IMR-90 (cell line): ENCODE measurements around the gene FNDC11. TPM values are rescaled to one million over a fixed set of nuclear protein-coding genes. Genes with fewer than 3 reads are reported as not detected.

ENCODE experiments used
- ATAC-seq: fragments of 200-7000 bp; cut with Tn5 transposase; 2 replicates; pipeline ENCODE4 v1.9.1; 2020; ENCODE audit warnings: low read depth, mild to moderate bottlenecking, moderate library complexity
- BruUV-seq: library from RNA; stranded (reverse); fragments of 400-500 nt; replicated peaks from 2 replicates; lab custom pipeline; 2021; lab: Mats Ljungman, UMichigan
- CTCF ChIA-PET: fragments of 300-600 bp; formaldehyde crosslinking; extraction: SDS; loops from one replicate; lab custom pipeline; 2021; ENCODE audit warnings: antibody characterized with exemption; lab: Yijun Ruan, JAX
- POLR2A ChIA-PET: fragments of 300-600 bp; sonication (Branson Sonifier 250); formaldehyde crosslinking; loops from one replicate; lab custom pipeline; 2022; ENCODE audit warnings: antibody characterized with exemption; ENCODE audit not compliant: unreplicated experiment; lab: Charles Lee
- DNase-seq: peaks from one replicate; pipeline ENCODE4 v3.0.0; 2013
- H2AFZ ChIP-seq: replicated peaks from 2 replicates; pipeline ENCODE3; 2013; ENCODE audit warnings: low read length, mild to moderate bottlenecking; ENCODE audit not compliant: poor library complexity
- H2AK5ac ChIP-seq: 2 replicates; pipeline ENCODE4 v1.6.1; 2013; ENCODE audit warnings: low read depth, low read length, inconsistent platforms
- H2AK9ac ChIP-seq: replicated peaks from 2 replicates; pipeline ENCODE3; 2013; ENCODE audit warnings: mild to moderate bottlenecking, low read depth, low read length, moderate library complexity; ENCODE audit not compliant: poor library complexity
- H2BK120ac ChIP-seq: 2 replicates; pipeline ENCODE4 v1.6.1; 2013; ENCODE audit warnings: low read depth, low read length, inconsistent platforms
- H2BK15ac ChIP-seq: 3 replicates; pipeline ENCODE4 v1.6.1; 2013; ENCODE audit warnings: low read depth, low read length, inconsistent platforms
- H2BK20ac ChIP-seq: 2 replicates; pipeline ENCODE4 v1.6.1; 2013; ENCODE audit warnings: low read depth, mild to moderate bottlenecking, inconsistent platforms, low read length, moderate library complexity
- H2BK5ac ChIP-seq: 2 replicates; pipeline ENCODE4 v1.6.1; 2013; ENCODE audit warnings: mild to moderate bottlenecking, low read depth, low read length, inconsistent platforms; ENCODE audit not compliant: poor library complexity, severe bottlenecking
- H3K14ac ChIP-seq: replicated peaks from 2 replicates; pipeline ENCODE4 v1.6.1; 2013; ENCODE audit warnings: low read depth, low read length, inconsistent platforms
- H3K18ac ChIP-seq: 2 replicates; pipeline ENCODE4 v1.6.1; 2013; ENCODE audit warnings: low read depth, low read length, control low read depth
- H3K23ac ChIP-seq: 2 replicates; pipeline ENCODE4 v1.6.1; 2013; ENCODE audit warnings: low read depth, low read length, inconsistent platforms
- H3K27ac ChIP-seq: 2 replicates; pipeline ENCODE4 v1.5.1; 2013; ENCODE audit warnings: mild to moderate bottlenecking, control low read depth, low read length; ENCODE audit not compliant: insufficient read depth
- H3K27me3 ChIP-seq: 2 replicates; pipeline ENCODE4 v1.6.1; 2013; ENCODE audit warnings: low read length; ENCODE audit not compliant: control insufficient read depth, insufficient read depth
- H3K36me3 ChIP-seq: 2 replicates; pipeline ENCODE4 v1.6.1; 2013; ENCODE audit warnings: low read length, mixed read lengths; ENCODE audit not compliant: control insufficient read depth, insufficient read depth
- H3K4ac ChIP-seq: 2 replicates; pipeline ENCODE4 v1.6.1; 2013; ENCODE audit warnings: low read depth, low read length, inconsistent platforms
- H3K4me1 ChIP-seq: 2 replicates; pipeline ENCODE4 v1.6.1; 2013; ENCODE audit warnings: low read length, mixed read lengths; ENCODE audit not compliant: control insufficient read depth, insufficient read depth
- H3K4me2 ChIP-seq: 2 replicates; pipeline ENCODE4 v1.6.1; 2013; ENCODE audit warnings: low read depth, mild to moderate bottlenecking, control low read depth, low read length, moderate library complexity
- H3K4me3 ChIP-seq: 2 replicates; pipeline ENCODE4 v1.5.1; 2013; ENCODE audit warnings: low read depth, mild to moderate bottlenecking, control low read depth, low read length, moderate library complexity; ENCODE audit not compliant: insufficient read depth
- H3K56ac ChIP-seq: 2 replicates; pipeline ENCODE4 v1.6.1; 2013; ENCODE audit warnings: low read length, inconsistent platforms; ENCODE audit not compliant: insufficient read depth; ENCODE audit errors: extremely low read depth
- H3K79me1 ChIP-seq, 2 experiments: 2 replicates each; pipeline ENCODE4 v1.6.1; 2013; ENCODE audit warnings: low read length in 2 of 2, inconsistent platforms in 1 of 2, low read depth in 1 of 2
- H3K9ac ChIP-seq: 2 replicates; pipeline ENCODE4 v1.6.1; 2013; ENCODE audit warnings: low read depth, low read length, control low read depth
- H3K9me1 ChIP-seq: 2 replicates; pipeline ENCODE4 v1.6.1; 2013; ENCODE audit warnings: low read length, inconsistent platforms; ENCODE audit not compliant: insufficient read depth
- H3K9me3 ChIP-seq: 2 replicates; pipeline ENCODE4 v1.6.1; 2013; ENCODE audit warnings: low read length; ENCODE audit not compliant: control insufficient read depth, insufficient read depth
- H4K20me1 ChIP-seq: 2 replicates; pipeline ENCODE4 v1.6.1; 2013; ENCODE audit warnings: low read length, inconsistent platforms; ENCODE audit not compliant: insufficient read depth
- H4K5ac ChIP-seq: 2 replicates; pipeline ENCODE4 v1.6.1; 2013; ENCODE audit warnings: mild to moderate bottlenecking, low read depth, low read length, control low read depth
- H4K8ac ChIP-seq, 2 experiments: 2 replicates each; pipeline ENCODE4 v1.6.1; 2013; ENCODE audit warnings: low read depth in 2 of 2, low read length in 2 of 2, control low read depth in 1 of 2, inconsistent platforms in 1 of 2
- H4K91ac ChIP-seq: 2 replicates; pipeline ENCODE4 v1.6.1; 2013; ENCODE audit warnings: low read depth, low read length, inconsistent platforms; ENCODE audit not compliant: insufficient read depth
- BHLHE40 ChIP-seq: fragments of 150-350 bp; IDR thresholded peaks from 2 replicates; pipeline ENCODE4 v1.6.1; 2016; ENCODE audit warnings: mild to moderate bottlenecking, low read depth, low read length
- CEBPB ChIP-seq: IDR thresholded peaks from 2 replicates; pipeline ENCODE4 v1.6.1; 2012; ENCODE audit warnings: low read depth, low read length, improper control_type of control experiment
- CHD1 ChIP-seq: IDR thresholded peaks from 2 replicates; pipeline ENCODE4 v1.6.1; 2012; ENCODE audit warnings: low read depth, low read length, improper control_type of control experiment
- ELK1 ChIP-seq: fragments of 150-350 bp; IDR thresholded peaks from 2 replicates; pipeline ENCODE4 v1.6.1; 2016; ENCODE audit warnings: low read depth, mild to moderate bottlenecking, low read length, moderate library complexity, borderline replicate concordance
- FOS ChIP-seq: fragments of 150-350 bp; IDR thresholded peaks from 2 replicates; pipeline ENCODE4 v1.6.1; 2016; ENCODE audit warnings: low read depth, low read length
- MAFK ChIP-seq: IDR thresholded peaks from 2 replicates; pipeline ENCODE4 v1.6.1; 2012; ENCODE audit warnings: low read depth, low read length, improper control_type of control experiment
- MAZ ChIP-seq: IDR thresholded peaks from 2 replicates; pipeline ENCODE4 v1.6.1; 2012; ENCODE audit warnings: low read depth, mild to moderate bottlenecking, low read length, improper control_type of control experiment, moderate library complexity, borderline replicate concordance
- MXI1 ChIP-seq: IDR thresholded peaks from 2 replicates; pipeline ENCODE4 v1.6.1; 2012; ENCODE audit warnings: low read depth, mild to moderate bottlenecking, low read length, moderate library complexity, borderline replicate concordance
- NFE2L2 ChIP-seq: fragments of 150-350 bp; IDR thresholded peaks from 2 replicates; pipeline ENCODE4 v1.6.1; 2016; ENCODE audit warnings: low read depth, mild to moderate bottlenecking, low read length
- POLR2A ChIP-seq: IDR thresholded peaks from 2 replicates; pipeline ENCODE4 v1.6.1; 2012; ENCODE audit warnings: mild to moderate bottlenecking, low read depth, low read length
- RAD21 ChIP-seq: IDR thresholded peaks from 2 replicates; pipeline ENCODE4 v1.6.1; 2012; ENCODE audit warnings: low read length, improper control_type of control experiment
- RCOR1 ChIP-seq: IDR thresholded peaks from 2 replicates; pipeline ENCODE4 v1.6.1; 2012; ENCODE audit warnings: mild to moderate bottlenecking, low read length, improper control_type of control experiment; ENCODE audit not compliant: insufficient replicate concordance
- RFX5 ChIP-seq: IDR thresholded peaks from 2 replicates; pipeline ENCODE4 v1.8.0; 2012; ENCODE audit warnings: low read depth, mild to moderate bottlenecking, low read length, moderate library complexity
- SMC3 ChIP-seq: fragments of 150-350 bp; IDR thresholded peaks from 2 replicates; pipeline ENCODE4 v1.6.1; 2016; ENCODE audit warnings: low read depth, mild to moderate bottlenecking, antibody characterized with exemption, low read length, moderate library complexity
- WGBS, 2 experiments: methylation state at CpG; one replicate each; pipeline versions ENCODE4 v1.1.5 to v1.1.7; 2013; ENCODE audit warnings: missing lambda C conversion rate in 2 of 2; ENCODE audit not compliant: insufficient read length in 1 of 2; ENCODE audit errors: extremely low coverage in 2 of 2; 5-methylcytosine and 5-hydroxymethylcytosine counted together
- dilution Hi-C: fragments of 300-500 bp; cut with HindIII; formaldehyde crosslinking; loops from one replicate; pipeline ENCODE4 v1.14.3; 2018; ENCODE audit warnings: low sequenced_read_pairs; ENCODE audit not compliant: unreplicated experiment
- in situ Hi-C: fragments of 300-500 bp; cut with MboI; formaldehyde crosslinking; loops from 3 replicates; pipeline ENCODE4 v1.14.3; 2019; ENCODE audit warnings: low sequenced_read_pairs, inconsistent platforms, mixed read lengths
- intact Hi-C: fragments of 100-400 bp; cut with micrococcal nuclease; formaldehyde crosslinking; loops from 2 replicates; pipeline ENCODE4 v1.10.0; 2022
- polyA plus RNA-seq, 3 experiments: library from polyadenylated mRNA; depleted of rRNA; stranded (reverse); fragments of >200 nt; gene quantifications; 2 replicates each; pipeline ENCODE4 v1.2.3, GENCODE V29; 2012; ENCODE audit warnings: low replicate concordance in 1 of 3
- total RNA-seq: library from RNA; depleted of rRNA; stranded (reverse); fragments of >200 nt; gene quantifications from 2 replicates; pipeline ENCODE4 v1.2.3, GENCODE V29; 2012
- TF ChIP-seq, protein P1 (sequence below): conservative IDR thresholded peaks from 2 replicates; pipeline ENCODE4 v1.5.1; 2012; ENCODE audit warnings: mild to moderate bottlenecking, low read depth, low read length, improper control_type of control experiment

Gene FNDC11
- total and polyA plus RNA-seq, 2 of the 4 experiments (the other 2 are of a cell fraction) = 0.36 to 1.0 TPM

DNA sequence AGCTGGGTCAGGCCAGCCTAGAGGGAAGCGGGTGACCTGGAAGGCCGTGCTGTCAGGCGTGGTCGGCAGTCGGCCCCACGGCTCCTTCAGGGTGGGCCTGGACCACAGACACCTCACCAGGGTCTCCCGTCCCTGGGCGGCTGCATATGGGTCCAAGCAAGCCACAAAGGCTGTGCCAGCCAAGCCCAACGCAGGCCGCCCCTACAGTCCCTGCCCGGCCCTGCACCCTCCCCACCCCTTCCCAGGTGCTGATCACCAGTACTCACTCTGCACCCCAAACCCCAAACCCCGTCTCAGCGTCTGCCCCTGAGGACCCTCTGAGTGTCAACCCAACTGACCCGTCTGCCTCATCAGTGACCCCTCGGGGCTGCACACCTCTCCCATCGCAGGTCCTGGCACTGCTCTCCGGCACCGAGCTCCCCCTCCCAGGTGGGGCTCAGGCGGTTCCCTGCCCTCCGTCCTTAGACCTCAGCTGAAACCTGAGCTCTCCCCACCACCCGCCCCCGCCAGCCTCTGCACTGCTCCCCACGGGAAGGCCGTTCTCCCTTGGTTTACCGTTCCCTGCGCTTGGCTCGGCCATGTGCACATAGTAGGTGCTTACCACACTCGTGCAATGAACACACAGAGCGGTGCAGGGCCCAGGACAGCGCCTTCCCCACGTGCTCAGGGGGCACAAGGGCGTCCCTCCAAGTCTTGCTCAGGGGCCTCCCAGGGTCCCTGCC is 34.9 kb upstream of the FNDC11 start:
- POLR2A ChIA-PET = no interaction called here
- CTCF ChIA-PET = no interaction called here
- peaks cover 11% of the 10 kb centered on the region; the same call in 1 of the 2 replicates for H3K9me1 ChIP-seq
- no peak overlapping the region for H2BK15ac ChIP-seq
- H3K4me2 ChIP-seq = peak overlapping the region; percentile 86
- WGBS, 2 experiments = 51% methylated on average over 14 of the region's 32 CpGs; no CpG with 5 or more reads in 1 of the 2 experiments
- no peaks in the 10 kb centered on the region for H3K9me3 ChIP-seq
- peaks cover 13% of the 10 kb centered on the region for H3K4me1 ChIP-seq
- peak overlapping the region; percentile 32 for H4K5ac ChIP-seq
- DNase-seq (no peak), ATAC-seq (no peak)
- H3K9ac ChIP-seq = peak overlapping the region; percentile 81
- in situ Hi-C loops = no loop called here
- BruUV-seq = no TSS peak
- H2BK120ac ChIP-seq = peak overlapping the region; percentile 63; the same call in 1 of the 2 replicates
- H3K56ac ChIP-seq = no peak overlapping the region
- intact Hi-C loops = no loop called here
- peak overlapping the region; percentile 46 to 78; a peak in 2 of 4 replicates for H4K8ac ChIP-seq
- H3K23ac ChIP-seq = peak overlapping the region; percentile 73; the same call in 1 of the 2 replicates
- peak overlapping the region; percentile 51 for H4K91ac ChIP-seq
- peak overlapping the region; percentile 87 for H2AFZ ChIP-seq
- H3K27ac ChIP-seq = peak overlapping the region; percentile 57; the same call in 1 of the 2 replicates
- no peaks in the 10 kb centered on the region for H3K27me3 ChIP-seq
- peaks cover 19 to 38% of the 10 kb centered on the region in 2 experiments for H3K79me1 ChIP-seq
- peak overlapping the region; percentile 97 for H3K4me3 ChIP-seq
- H2AK5ac ChIP-seq = peak overlapping the region; percentile 78; the same call in 1 of the 2 replicates
- peak overlapping the region; percentile 1 for H2BK5ac ChIP-seq
- peaks cover 29% of the 10 kb centered on the region for H4K20me1 ChIP-seq
- H3K4ac ChIP-seq = peak overlapping the region; percentile 69
- H3K14ac ChIP-seq = peak overlapping the region; percentile 16
- peak overlapping the region; percentile 96 for H2AK9ac ChIP-seq
- H2BK20ac ChIP-seq = no peak overlapping the region
- dilution Hi-C loops = no loop called here
- H3K36me3 ChIP-seq = peaks cover 23% of the 10 kb centered on the region
- H3K18ac ChIP-seq = peak overlapping the region; percentile 30
- no peak for TF ChIP-seq NFE2L2
- no peak for TF ChIP-seq CHD1
- TF ChIP-seq CEBPB = no peak
- no peak for TF ChIP-seq RAD21
- no peak for TF ChIP-seq MAZ
- TF ChIP-seq MAFK = no peak
- TF ChIP-seq, protein P1, sequence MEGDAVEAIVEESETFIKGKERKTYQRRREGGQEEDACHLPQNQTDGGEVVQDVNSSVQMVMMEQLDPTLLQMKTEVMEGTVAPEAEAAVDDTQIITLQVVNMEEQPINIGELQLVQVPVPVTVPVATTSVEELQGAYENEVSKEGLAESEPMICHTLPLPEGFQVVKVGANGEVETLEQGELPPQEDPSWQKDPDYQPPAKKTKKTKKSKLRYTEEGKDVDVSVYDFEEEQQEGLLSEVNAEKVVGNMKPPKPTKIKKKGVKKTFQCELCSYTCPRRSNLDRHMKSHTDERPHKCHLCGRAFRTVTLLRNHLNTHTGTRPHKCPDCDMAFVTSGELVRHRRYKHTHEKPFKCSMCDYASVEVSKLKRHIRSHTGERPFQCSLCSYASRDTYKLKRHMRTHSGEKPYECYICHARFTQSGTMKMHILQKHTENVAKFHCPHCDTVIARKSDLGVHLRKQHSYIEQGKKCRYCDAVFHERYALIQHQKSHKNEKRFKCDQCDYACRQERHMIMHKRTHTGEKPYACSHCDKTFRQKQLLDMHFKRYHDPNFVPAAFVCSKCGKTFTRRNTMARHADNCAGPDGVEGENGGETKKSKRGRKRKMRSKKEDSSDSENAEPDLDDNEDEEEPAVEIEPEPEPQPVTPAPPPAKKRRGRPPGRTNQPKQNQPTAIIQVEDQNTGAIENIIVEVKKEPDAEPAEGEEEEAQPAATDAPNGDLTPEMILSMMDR = no peak
- no peak for TF ChIP-seq SMC3
- no peak for TF ChIP-seq BHLHE40
- no peak for TF ChIP-seq RFX5
- TF ChIP-seq RCOR1 = no peak
- TF ChIP-seq FOS = no peak
- no peak for TF ChIP-seq POLR2A
- no peak for TF ChIP-seq MXI1
- no peak for TF ChIP-seq ELK1
